ENCODE measurements around the gene CPT1C.

- no peak for TF ChIP-seq EZH2 (IDR thresholded peaks at IDR 0.05; ENCODE audit: insufficient read depth, low read length)
- TF ChIP-seq CTCF (IDR thresholded peaks at IDR 0.05; ENCODE audit: insufficient read depth, low read depth, low read length): no peak
Measured at GRCh38 chr19:49642492-49643035, 48.4 kb upstream of the CPT1C start.

Data from astrocyte (in vitro differentiated cells and primary cell).